Breast epithelium (tissue), 4 donors: Measurements from ENCODE around the gene SMARCA4. TPM values are rescaled to one million over a fixed set of nuclear protein-coding genes. Genes with fewer than 3 reads are reported as not detected.

Source experiments
- DNase-seq, 2 donors: peaks; one replicate each; pipeline ENCODE4 v3.0.0-alpha.2; 2019; ENCODE audit warnings: low spot score in 2 of 2
- H3K27ac ChIP-seq, 2 donors: fragments of 200-600 bp; sonication (generic) in 1 of 2; one replicate each; pipeline ENCODE4 v1.5.1; 2016 to 2019; ENCODE audit warnings: mild to moderate bottlenecking in 1 of 2
- H3K27me3 ChIP-seq, 2 donors: fragments of 200-600 bp; sonication (generic) in 1 of 2; one replicate each; pipeline versions ENCODE4 v1.5.1 to v1.6.0; 2017 to 2019; ENCODE audit warnings: control low read depth in 1 of 2, mild to moderate bottlenecking in 1 of 2
- H3K36me3 ChIP-seq: fragments of 200-600 bp; one replicate; pipeline ENCODE4 v1.5.1; 2019
- H3K4me1 ChIP-seq, 2 donors: fragments of 200-600 bp; sonication (generic); one replicate each; pipeline ENCODE4 v1.5.1; 2016 to 2019; ENCODE audit warnings: control low read depth in 1 of 2
- H3K4me3 ChIP-seq, 3 donors: fragments of 200-600 bp; sonication (generic); 1 replicate in 2 of 3; 2 replicates in 1 of 3; pipeline ENCODE4 v1.5.1; 2016 to 2019; ENCODE audit warnings: mild to moderate bottlenecking in 3 of 3, moderate library complexity in 2 of 3
- H3K9me3 ChIP-seq, 2 donors: fragments of 200-600 bp; sonication (generic) in 1 of 2; one replicate each; pipeline ENCODE4 v1.5.1; 2016 to 2019; ENCODE audit warnings: control low read depth in 1 of 2
- POLR2A ChIP-seq: fragments of 450-650 bp; IDR thresholded peaks from one replicate; pipeline ENCODE4 v1.6.1; 2016; ENCODE audit warnings: antibody characterized with exemption, mild to moderate bottlenecking, moderate library complexity
- POLR2AphosphoS5 ChIP-seq, 3 donors: sonication (generic); formaldehyde crosslinking; IDR thresholded peaks; one replicate each; pipeline ENCODE4 v1.6.1; 2017; ENCODE audit warnings: antibody characterized with exemption in 3 of 3
- intact Hi-C: fragments of 100-400 bp; cut with DNase I; formaldehyde crosslinking; loops from one replicate; pipeline ENCODE4 v1.15.1; 2023; ENCODE audit warnings: low total_unique reads
- total RNA-seq, 3 donors: library from RNA; depleted of rRNA; stranded (reverse); fragments of >200 nt; gene quantifications; one replicate each; pipeline ENCODE4 v1.1.0, GENCODE V29; 2016
- TF ChIP-seq, protein P1 (sequence below), 3 donors: fragments of 450-650 bp; IDR thresholded peaks; one replicate each; pipeline ENCODE4 v1.5.1; 2016 to 2017; ENCODE audit warnings: antibody characterized with exemption in 3 of 3, mild to moderate bottlenecking in 3 of 3, moderate library complexity in 3 of 3

SMARCA4 gene
- total RNA-seq, 3 donors from 2014 or later = 36.8 to 78.3 (median 72.4) TPM

DNA sequence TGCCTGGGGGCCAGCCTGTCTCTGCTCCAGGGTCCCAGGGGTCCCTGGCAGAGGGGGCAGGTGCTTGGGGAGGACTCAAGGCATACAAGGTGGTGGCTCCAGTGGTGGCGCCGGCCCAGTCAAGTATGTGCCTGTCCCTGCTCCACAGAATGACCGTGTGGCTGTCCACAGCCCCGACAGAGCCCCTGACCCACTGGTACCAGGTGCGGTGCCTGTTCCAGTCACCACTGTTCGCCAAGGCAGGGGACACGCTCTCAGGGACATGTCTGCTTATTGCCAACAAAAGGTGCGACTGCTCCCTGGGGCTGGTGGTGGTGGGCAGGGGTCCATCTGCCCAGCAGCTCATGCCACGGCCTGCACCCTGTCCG is 40.6 kb upstream of the SMARCA4 start:
- no peak for DNase-seq
- Histone ChIP-seq H3K4me3 (no peak overlapping the region), H3K4me1 (no peaks in the 10 kb centered on the region), H3K27me3 (no peaks in the 10 kb centered on the region), H3K36me3 (no peaks in the 10 kb centered on the region), H3K27ac (no peak overlapping the region), H3K9me3 (no peaks in the 10 kb centered on the region)
- TF ChIP-seq, protein P1, sequence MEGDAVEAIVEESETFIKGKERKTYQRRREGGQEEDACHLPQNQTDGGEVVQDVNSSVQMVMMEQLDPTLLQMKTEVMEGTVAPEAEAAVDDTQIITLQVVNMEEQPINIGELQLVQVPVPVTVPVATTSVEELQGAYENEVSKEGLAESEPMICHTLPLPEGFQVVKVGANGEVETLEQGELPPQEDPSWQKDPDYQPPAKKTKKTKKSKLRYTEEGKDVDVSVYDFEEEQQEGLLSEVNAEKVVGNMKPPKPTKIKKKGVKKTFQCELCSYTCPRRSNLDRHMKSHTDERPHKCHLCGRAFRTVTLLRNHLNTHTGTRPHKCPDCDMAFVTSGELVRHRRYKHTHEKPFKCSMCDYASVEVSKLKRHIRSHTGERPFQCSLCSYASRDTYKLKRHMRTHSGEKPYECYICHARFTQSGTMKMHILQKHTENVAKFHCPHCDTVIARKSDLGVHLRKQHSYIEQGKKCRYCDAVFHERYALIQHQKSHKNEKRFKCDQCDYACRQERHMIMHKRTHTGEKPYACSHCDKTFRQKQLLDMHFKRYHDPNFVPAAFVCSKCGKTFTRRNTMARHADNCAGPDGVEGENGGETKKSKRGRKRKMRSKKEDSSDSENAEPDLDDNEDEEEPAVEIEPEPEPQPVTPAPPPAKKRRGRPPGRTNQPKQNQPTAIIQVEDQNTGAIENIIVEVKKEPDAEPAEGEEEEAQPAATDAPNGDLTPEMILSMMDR (IDR thresholded peaks at IDR 0.05) = no peak
- no peak for TF ChIP-seq POLR2A
- TF ChIP-seq POLR2AphosphoS5 (IDR thresholded peaks at IDR 0.05) = no peak
- intact Hi-C loops = no loop called here

- TF ChIP-seq POLR2AphosphoS5 (IDR thresholded peaks at IDR 0.05) = no peak
- TF ChIP-seq, protein P1 (IDR thresholded peaks at IDR 0.05) = no peak
- TF ChIP-seq POLR2A = no peak
- intact Hi-C loops = no loop called here
- no peaks in the 10 kb centered on the region for H3K36me3 ChIP-seq
Observed at GRCh38 chr19:10920781-10921180, 40.0 kb upstream of the SMARCA4 start.

DNA sequence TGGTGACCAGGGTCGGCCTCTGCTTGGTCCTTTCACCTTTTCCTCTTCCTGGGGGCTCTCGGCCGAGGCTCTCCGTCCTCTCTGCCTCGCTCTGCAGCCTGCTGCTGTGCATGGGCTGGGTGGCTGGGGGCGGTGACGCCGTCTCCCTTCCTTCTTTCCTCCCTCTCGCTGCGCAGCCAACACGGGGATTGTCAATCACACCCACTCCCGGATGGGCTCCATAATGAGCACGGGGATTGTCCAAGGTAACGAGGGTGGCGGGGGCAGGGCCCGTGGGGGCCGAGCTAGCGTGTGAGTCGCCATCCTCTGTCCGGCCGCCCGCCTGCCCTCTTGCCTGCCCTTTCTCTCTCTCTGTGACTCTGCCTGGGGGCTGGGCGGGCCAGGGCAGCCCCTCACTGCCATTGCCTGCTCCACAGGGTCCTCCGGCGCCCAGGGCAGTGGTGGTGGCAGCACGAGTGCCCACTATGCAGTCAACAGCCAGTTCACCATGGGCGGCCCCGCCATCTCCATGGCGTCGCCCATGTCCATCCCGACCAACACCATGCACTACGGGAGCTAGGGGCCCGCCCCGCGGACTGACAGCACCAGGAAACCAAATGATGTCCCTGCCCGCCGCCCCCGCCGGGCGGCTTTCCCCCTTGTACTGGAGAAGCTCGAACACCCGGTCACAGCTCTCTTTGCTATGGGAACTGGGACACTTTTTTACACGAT is 39.5 kb upstream of the SMARCA4 start:
- Histone ChIP-seq H3K4me1 (no peaks in the 10 kb centered on the region), H3K36me3 (no peaks in the 10 kb centered on the region), H3K4me3 (no peak overlapping the region), H3K27ac (no peak overlapping the region), H3K27me3 (no peaks in the 10 kb centered on the region), H3K9me3 (no peaks in the 10 kb centered on the region)
- TF ChIP-seq, protein P1 (IDR thresholded peaks at IDR 0.05) = no peak
- TF ChIP-seq POLR2A (no peak), POLR2AphosphoS5 (IDR thresholded peaks at IDR 0.05) (no peak)
- no peak for DNase-seq
- intact Hi-C loops = no loop called here

More at GRCh38 chr19:10920781-10921180, 40.0 kb upstream of the SMARCA4 start:
- no peaks in the 10 kb centered on the region for H3K27me3 ChIP-seq
- H3K4me3 ChIP-seq = no peak overlapping the region
- no peaks in the 10 kb centered on the region for H3K4me1 ChIP-seq
- no peak overlapping the region for H3K27ac ChIP-seq
- DNase-seq = no peak
- no peaks in the 10 kb centered on the region for H3K9me3 ChIP-seq

DNA sequence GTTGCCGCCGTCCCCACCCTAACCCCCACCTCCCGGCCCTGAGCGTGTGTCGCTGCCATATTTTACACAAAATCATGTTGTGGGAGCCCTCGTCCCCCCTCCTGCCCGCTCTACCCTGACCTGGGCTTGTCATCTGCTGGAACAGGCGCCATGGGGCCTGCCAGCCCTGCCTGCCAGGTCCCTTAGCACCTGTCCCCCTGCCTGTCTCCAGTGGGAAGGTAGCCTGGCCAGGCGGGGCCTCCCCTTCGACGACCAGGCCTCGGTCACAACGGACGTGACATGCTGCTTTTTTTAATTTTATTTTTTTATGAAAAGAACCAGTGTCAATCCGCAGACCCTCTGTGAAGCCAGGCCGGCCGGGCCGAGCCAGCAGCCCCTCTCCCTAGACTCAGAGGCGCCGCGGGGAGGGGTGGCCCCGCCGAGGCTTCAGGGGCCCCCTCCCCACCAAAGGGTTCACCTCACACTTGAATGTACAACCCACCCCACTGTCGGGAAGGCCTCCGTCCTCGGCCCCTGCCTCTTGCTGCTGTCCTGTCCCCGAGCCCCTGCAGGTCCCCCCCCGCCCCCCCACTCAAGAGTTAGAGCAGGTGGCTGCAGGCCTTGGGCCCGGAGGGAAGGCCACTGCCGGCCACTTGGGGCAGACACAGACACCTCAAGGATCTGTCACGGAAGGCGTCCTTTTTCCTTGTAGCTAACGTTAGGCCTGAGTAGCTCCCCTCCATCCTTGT is 38.8 kb upstream of the SMARCA4 start:
- no peak for DNase-seq
- H3K9me3 ChIP-seq = no peaks in the 10 kb centered on the region
- intact Hi-C loops = no loop called here
- H3K36me3 ChIP-seq = no peaks in the 10 kb centered on the region
- no peaks in the 10 kb centered on the region for H3K27me3 ChIP-seq
- H3K4me1 ChIP-seq = no peaks in the 10 kb centered on the region
- H3K4me3 ChIP-seq = no peak overlapping the region
- no peak overlapping the region for H3K27ac ChIP-seq
- TF ChIP-seq, protein P1 (IDR thresholded peaks at IDR 0.05) = no peak

DNA sequence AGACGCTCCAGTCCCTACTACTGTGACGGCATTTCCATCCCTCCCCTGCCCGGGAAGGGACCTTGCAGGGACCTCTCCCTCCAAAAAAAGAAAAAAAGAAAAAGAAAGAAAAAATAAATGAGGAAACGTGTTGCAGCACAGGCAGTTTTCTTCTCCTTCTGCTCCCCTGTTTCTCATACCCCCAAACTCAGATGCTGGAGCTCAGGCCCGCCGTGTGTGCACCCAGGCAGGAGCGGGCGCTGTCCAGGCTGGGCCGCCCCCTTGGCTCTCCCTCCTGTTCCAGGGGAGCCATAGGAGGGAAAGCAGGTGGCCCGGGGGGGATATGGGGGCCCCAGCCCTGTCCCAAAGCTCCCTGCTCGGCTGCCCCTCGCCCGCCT is 38.2 kb upstream of the SMARCA4 start:
- intact Hi-C loops = no loop called here
- H3K4me1 ChIP-seq = peaks cover 0 to 4% of the 10 kb centered on the region in 2 donors
- H3K27ac ChIP-seq = no peak overlapping the region
- TF ChIP-seq POLR2AphosphoS5 (IDR thresholded peaks at IDR 0.05) (no peak), POLR2A (no peak)
- TF ChIP-seq, protein P1 (IDR thresholded peaks at IDR 0.05) = no peak
- H3K27me3 ChIP-seq = no peaks in the 10 kb centered on the region
- H3K4me3 ChIP-seq = no peak overlapping the region
- no peak for DNase-seq
- H3K36me3 ChIP-seq = no peaks in the 10 kb centered on the region
- no peaks in the 10 kb centered on the region for H3K9me3 ChIP-seq
